HG03039 (cell line): ENCODE results near the gene FER.

ENCODE experiments used
- ATAC-seq: cut with Tn5 transposase; IDR thresholded peaks from one replicate; pipeline ENCODE4 v1.9.1; 2021; ENCODE audit warnings: mild to moderate bottlenecking, moderate library complexity; ENCODE audit not compliant: unreplicated experiment

The FER gene

DNA sequence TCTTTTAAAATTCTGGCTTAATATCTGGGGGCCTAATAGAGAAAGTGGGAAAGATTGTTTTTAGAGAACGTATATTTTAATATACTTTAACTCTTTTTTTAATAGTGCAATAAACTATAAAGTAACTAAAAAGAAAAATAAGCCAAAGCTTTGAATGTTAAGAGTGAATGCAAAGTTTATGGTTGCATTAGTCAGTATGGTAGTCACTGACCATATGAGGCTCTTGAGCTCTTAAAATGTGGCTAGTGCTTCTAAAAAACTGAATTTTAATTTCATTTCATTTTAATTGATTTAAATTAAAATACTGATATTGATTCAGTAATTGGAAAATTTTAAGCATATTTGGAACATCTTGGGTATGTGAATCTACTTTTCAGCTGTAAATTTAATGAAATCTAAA lies 351.4 kb downstream of the FER start:
- no peak for ATAC-seq

GRCh38 chr5:109100971-109101370 lies 353.3 kb downstream of the FER start:
- ATAC-seq, result no peak

GRCh38 chr5:109102096-109102690 lies 354.5 kb downstream of the FER start:
- no peak for ATAC-seq

DNA sequence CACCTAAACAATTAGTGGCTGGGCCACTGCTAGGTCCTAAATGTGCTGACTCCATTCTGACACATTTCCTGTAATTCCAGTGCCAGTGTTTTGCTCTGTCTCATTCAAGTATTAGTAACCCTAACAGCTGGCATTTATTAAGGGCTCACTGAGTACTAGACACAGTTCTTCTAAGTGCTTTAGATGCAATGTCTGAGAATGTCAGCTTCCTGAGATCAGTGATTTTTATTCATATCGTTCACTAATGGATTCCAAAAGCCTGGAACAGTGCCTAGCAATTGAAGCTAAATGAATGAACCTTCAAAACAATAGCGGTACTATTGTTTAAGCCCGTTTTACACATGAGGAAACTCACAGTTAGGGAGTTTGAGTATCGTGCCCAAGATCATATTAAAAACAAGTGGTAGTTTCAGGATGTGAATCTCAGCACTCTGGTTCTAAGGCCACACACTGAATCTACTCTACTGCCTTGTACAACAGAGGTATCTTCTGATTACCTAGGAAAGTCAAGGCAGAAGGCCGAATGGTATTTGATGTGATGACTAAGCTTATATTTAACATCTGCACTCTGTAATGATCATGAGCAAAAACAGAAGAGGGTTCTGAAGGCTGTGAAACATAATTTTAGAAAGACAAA lies 358.1 kb downstream of the FER start:
- ATAC-seq, result no peak

DNA sequence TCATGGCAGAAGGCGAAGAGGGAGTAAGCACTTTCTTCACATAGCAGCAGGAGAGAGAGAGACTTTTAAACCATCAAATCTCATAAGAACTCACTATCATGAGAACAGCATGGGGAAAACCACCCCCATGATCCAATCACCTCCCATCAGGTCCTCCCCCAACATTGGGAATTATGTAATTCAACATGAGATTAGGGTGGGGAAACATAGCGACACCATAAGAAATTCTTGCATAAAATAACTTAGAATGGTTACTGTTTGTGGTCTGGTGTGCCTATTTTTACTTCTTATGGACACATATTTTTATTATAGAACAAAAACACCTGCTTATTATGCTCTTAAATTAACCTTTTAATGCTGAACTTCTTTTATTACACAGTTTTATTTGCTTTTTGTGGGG lies 364.0 kb downstream of the FER start:
- no peak for ATAC-seq

DNA sequence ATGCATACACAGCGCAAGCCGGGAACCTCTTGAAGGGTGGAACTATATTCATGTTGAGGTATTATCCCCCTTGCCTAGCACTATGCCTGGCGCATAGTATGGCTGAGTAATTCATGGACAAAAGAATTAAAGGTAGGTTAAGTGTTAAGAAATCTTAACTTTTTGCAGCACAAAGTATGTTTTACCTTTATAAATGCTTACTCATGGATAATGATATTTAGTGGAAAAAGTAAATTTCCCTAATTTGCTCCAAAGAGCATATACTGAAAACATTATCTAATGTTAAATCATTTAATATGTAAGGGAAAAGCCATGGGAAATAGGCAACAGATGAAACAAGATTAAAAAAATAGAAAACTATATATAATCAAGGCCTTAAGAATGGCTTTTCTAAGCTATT lies 365.9 kb downstream of the FER start:
- ATAC-seq, result no peak

DNA sequence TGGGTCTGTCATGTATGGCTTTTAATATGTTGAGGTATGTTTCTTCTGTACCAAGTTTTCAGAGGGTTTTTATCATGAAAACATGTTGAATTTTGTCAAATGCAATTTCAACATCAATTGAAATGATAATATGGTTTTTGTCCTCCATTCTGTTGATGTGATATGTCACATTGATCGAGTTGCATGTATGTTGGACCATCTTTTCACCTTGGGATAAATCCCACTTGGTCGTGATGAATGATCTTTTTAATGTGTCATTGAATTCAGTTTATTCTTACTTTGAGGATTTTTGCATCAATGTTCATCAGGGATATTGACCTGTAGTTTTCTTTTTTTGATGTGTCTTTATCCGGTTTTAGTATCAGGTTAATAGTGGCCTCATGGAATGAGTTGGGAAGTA lies 373.5 kb downstream of the FER start:
- no peak for ATAC-seq

- ATAC-seq, result no peak
Observed at GRCh38 chr5:109125755-109126429, 378.2 kb downstream of the FER start.

DNA sequence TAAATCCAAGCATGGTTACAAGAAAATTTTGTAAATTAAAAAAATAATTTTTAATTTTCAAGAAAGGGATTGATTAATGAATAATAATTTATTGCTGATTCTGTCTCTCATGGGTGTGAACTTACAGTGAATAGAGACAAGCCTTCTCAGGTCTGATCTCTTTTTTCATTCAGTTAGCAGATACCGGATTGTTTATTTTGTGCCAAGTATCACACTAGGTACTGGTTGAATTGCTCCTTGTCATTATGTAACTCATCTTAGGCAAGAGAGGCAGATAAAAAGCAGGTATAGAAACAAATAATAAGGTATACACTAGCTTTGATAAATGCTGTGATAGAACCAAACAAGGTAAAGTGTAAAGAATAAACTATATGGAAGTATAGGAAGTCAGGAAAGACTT lies 378.8 kb downstream of the FER start:
- no peak for ATAC-seq

DNA sequence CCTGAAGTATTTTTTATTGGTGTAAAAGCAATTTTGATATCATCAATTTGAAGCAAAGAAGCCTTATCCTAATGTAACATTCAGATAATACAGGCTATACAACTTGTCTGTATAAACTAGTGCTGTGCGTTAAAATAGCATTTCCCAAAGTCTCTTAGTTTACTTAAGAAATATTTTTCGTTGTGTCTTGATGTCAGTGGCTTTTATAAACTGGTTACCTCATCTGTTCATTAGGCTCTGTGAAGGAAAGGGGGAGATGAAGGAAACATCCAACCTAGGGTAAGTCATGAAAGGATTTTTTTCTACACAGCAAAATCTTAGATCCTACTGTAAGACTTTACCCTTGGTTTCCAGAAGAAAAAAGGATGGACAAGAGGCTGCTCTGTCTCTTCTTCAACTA lies 389.2 kb downstream of the FER start:
- no peak for ATAC-seq

DNA sequence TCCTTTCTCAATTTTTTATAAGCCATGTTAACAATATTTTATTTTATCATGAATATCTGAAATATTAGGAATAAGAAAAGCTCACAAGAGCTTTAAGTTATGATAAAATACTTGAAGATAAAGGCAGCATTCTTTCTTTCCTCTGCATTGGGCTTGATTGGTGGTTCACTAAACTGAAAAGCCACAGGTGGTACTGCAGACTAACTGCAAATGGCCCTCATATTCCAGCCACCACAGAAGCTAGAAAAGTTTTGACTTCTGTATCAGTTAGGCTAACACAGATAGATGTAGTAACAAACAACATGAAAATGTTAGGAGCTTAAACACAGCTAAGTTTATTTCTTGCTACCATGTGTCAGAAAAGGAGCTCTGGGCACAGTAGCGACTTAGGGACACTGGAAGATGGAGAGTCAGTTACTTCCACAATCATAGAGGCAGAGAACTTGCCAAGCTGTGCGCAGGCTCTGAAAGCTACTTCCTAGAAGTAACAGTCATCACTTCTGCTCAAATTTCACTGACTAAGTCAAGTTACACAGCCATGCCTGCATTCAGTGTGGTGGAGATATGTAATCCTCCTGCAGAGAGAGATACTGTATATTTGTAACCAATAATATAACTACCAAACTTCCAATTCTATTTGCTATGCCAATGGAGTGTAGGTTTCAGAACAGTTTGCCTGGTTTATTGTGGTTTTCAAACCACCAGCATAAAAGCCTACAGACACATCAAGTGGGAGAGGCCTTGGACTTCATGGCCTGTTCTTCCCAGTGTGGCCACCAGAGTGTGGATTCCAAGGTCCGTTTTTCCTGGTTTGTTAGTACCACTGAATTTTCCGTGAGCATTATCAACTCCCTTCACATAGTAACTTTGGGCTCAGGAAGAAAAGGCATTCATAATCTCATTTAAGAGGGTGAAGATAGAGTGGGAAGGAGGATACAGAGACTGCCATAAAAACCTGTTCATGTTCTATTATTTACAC lies 393.8 kb downstream of the FER start:
- ATAC-seq, result no peak

DNA sequence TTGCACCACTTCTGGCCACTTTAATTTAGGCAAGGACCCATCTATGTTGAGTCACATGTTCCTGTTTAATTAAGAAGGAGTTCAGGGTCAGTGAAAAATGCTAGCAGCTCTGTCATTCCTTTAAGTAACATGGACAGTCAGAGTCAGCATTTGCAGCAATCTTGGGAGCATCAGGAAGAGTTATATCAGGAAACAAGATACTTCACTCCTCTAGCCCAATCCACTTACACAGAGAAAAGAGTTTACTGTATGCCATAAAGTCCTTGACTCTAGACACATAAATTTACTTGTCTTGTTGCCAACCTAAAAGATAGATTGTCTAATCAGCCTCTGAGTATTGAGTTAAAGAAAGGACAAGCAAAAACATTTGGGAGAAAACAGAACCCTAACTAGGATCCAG lies 395.3 kb downstream of the FER start:
- no peak for ATAC-seq

DNA sequence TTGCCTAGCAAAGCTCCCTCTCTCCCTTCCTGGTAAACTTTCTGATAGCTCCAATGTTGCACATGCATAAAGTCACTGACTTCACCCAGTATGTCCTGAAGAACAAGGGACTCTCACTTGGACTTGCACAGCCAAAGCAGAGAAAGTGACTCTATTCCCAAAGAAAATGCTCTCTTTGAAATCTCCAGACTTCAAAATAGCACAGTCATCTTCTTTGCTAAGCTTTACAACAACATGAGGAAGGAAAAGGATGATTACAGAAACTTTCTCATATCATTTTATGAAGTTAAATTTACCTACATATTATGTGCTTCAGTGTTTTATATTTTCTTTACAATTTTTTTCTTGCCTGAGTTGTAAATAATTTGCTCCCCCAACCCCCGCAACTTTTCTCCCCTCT lies 397.4 kb downstream of the FER start:
- no peak for ATAC-seq

- no peak for ATAC-seq
Observed at GRCh38 chr5:109146591-109146990, 398.9 kb downstream of the FER start.

- ATAC-seq, result no peak
Observed at GRCh38 chr5:109152565-109152964, 404.9 kb downstream of the FER start.

DNA sequence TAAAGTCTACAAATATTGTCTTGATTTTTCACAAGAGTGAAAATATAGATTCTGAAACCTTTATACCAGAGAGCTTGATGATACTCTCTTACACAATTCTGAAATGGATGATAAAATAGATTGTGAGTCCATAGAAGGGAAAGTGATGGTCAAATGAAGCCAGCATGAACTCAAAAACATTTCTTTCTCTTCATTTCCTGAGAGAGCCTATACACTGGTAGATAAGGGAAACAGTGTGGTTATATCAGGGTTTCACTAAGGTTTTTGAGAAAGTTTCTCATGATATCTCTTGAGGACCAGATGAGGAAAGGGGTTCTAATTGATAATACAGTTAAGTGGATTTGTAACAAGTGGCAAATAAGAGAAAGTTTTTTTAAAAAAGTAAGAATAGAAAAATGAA lies 407.9 kb downstream of the FER start:
- ATAC-seq, result no peak

DNA sequence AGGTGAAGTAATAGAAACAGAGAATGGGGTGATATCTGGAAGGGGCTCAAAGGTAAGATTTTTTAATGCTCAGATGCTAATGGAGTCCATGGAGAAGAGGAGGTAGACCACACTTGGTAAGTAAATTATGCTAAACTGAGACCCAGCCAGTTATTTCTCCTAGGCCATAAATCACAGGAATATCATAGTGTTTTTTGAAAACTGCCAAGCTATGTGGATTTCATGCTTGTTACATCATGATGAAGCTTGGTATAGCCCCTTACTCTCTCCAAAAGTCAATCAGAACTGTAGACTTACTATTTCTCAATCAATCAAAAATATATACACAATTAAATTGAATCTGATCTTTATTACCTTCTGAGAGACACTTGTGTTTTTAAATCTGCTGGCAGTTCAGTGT lies 409.2 kb downstream of the FER start:
- no peak for ATAC-seq

DNA sequence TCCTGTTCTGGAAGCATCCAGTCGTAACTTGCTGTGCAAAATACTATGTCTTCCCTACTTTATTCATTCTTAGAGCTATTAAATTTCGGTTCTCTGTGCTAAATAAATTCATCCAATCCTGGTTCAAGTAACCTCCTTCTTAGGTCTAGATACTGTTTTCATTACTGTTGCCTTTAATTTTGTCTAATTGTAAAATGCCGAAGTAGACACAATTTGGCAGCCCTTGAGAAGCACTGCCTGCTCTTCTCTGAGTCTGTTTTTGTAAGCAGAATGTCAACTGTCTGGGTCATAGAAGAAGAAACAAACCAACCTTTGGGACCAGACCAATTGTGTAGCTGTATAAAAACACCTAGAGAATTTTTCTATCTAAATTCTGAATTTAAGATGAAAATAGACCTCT lies 412.8 kb downstream of the FER start:
- ATAC-seq, result no peak

- ATAC-seq, result peak; percentile 76
Observed at GRCh38 chr5:109161914-109162683, 414.4 kb downstream of the FER start.

DNA sequence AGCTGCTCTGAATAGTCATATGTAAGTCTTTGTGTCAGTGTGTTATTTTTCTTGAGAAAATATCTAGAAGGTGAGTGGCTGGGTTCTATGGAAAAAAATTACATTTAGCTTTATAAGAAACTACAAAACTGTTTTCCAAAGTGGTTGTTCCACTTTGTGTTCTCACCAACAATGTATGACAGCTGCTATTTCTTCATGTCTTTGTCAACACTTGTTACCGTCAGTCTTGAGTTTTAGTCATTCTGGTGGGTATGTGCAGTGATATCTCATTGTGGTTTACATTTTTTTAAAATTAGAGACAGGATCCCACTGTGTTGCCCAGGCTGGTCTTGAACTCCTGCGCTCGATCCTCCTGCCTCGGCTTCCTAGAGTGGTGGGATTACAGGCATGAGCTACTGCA lies 415.6 kb downstream of the FER start:
- no peak for ATAC-seq

GRCh38 chr5:109164001-109164400 lies 416.3 kb downstream of the FER start:
- ATAC-seq, result no peak
